Heart left ventricle (tissue), 16 donors: Measurements from ENCODE around the gene CFI. TPM values are rescaled to one million over a fixed set of nuclear protein-coding genes. Genes with fewer than 3 reads are reported as not detected.

Source experiments
- ATAC-seq, 4 donors: fragments of 200-7000 bp; cut with Tn5 transposase; one replicate each; pipeline ENCODE4 v1.9.1; 2020 to 2022; ENCODE audit warnings: moderate library complexity in 4 of 4, mild to moderate bottlenecking in 3 of 4, moderate number of reproducible peaks in 1 of 4
- DNase-seq, 5 donors: peaks; one replicate each; pipeline ENCODE4 v3.0.0-alpha.2; 2020
- H3K27ac ChIP-seq, 12 donors: fragments of 200-600 bp; sonication (generic) in 4 of 12; one replicate each; pipeline versions ENCODE4 v1.5.0 to v1.8.0; 2016 to 2022; ENCODE audit warnings: mild to moderate bottlenecking in 2 of 12
- H3K27me3 ChIP-seq, 9 donors: fragments of 200-600 bp; sonication (generic) in 2 of 9; one replicate each; pipeline versions ENCODE4 v1.5.1 to v1.8.0; 2016 to 2022; ENCODE audit warnings: mild to moderate bottlenecking in 3 of 9
- H3K36me3 ChIP-seq, 9 donors: fragments of 200-600 bp; sonication (generic) in 2 of 9; one replicate each; pipeline versions ENCODE4 v1.5.0 to v1.8.0; 2018 to 2022; ENCODE audit warnings: mild to moderate bottlenecking in 2 of 9
- H3K4me1 ChIP-seq, 12 donors: fragments of 200-600 bp; sonication (generic) in 4 of 12; one replicate each; pipeline versions ENCODE4 v1.5.0 to v1.8.0; 2016 to 2022; ENCODE audit warnings: mild to moderate bottlenecking in 3 of 12
- H3K4me3 ChIP-seq, 12 donors: fragments of 200-600 bp; sonication (generic) in 4 of 12; one replicate each; pipeline versions ENCODE4 v1.5.0 to v1.8.0; 2017 to 2022; ENCODE audit warnings: mild to moderate bottlenecking in 9 of 12, moderate library complexity in 4 of 12
- H3K9me3 ChIP-seq, 12 donors: fragments of 200-600 bp; sonication (generic) in 4 of 12; one replicate each; pipeline versions ENCODE4 v1.5.0 to v1.8.0; 2016 to 2022; ENCODE audit warnings: mild to moderate bottlenecking in 1 of 12
- POLR2A ChIP-seq, 2 donors: fragments of 450-650 bp; IDR thresholded peaks; one replicate each; pipeline ENCODE4 v1.6.1; 2017; ENCODE audit warnings: antibody characterized with exemption in 2 of 2, mild to moderate bottlenecking in 2 of 2, moderate library complexity in 2 of 2
- WGBS, 4 donors: extraction: QIAGEN DNeasy Blood & Tissue Kit in 2 of 4; methylation state at CpG; one replicate each; pipeline versions ENCODE4 v1.1.5 to v1.1.7; 2013 to 2018; 5-methylcytosine and 5-hydroxymethylcytosine counted together
- intact Hi-C, 10 donors: fragments of 100-400 bp; cut with DNase I; formaldehyde crosslinking; loops; one replicate each; pipeline versions ENCODE4 v1.11.1 to v1.14.2; 2022
- polyA plus RNA-seq, 2 donors: library from polyadenylated mRNA; stranded (reverse); fragments of 200-250 nt; gene quantifications; one replicate each; pipeline ENCODE4 v1.2.3, GENCODE V29; 2013
- total RNA-seq, 9 donors: library from RNA; depleted of rRNA in 2 of 9; stranded (reverse); fragments of >200 nt in 2 of 9; fragmentation: NEBNext Ultra II Directional in 3 of 9; extraction: Animal tissue kit (Norgen Biotek cat#: 25700) in 3 of 9; gene quantifications; one replicate each; pipeline versions ENCODE4 v1.1.0 to v1.2.4, GENCODE V29; 2016 to 2023
- TF ChIP-seq, protein P1 (sequence below), 12 donors: fragments of 200-600 bp; sonication (generic) in 4 of 12; IDR thresholded peaks; one replicate each; pipeline versions ENCODE4 v1.5.0 to v1.8.0; 2018 to 2022; ENCODE audit warnings: antibody characterized with exemption in 12 of 12, mild to moderate bottlenecking in 5 of 12
- donor health status: ischemic (EF 13 %, LVEDD 7.1; RV severe dilation, severe dysfunction).
- donor health status: healthy with polysubstance abuse.
- donor health status: DM: no; HTN: yes; CAD: no.
- donor health status: DM: no; HTN: no; CAD: no.
- donor health status: ischemic (EF 25% LVEDD 6.9; RV normal size, moderate dysfunction).
- donor health status: ischemic (EF 25% LVEDD 5.7; RV mildly dilated, moderate dysfunction).
- donor health status: healthy.
- donor health status: DM: yes; HTN: yes; CAD: no.
- donor health status: ischemic (EF 35%, LVEDD 5.7; RV mildly dilated, moderate dysfunction).
- donor health status: nonischemic (EF 11% LVEDD 7.7; RV severe dilation, severe dysfunction).
- donor health status: DM: yes; HTN: yes; CAD: no.
- donor health status: PGD.
- donor health status: ischemic (EF 29% LVEDD 5.4; RV normal size, mild dysfunction).
- donor health status: nonischemic (EF 23%, LVEDD 6.1; RV moderate dilation, normal function).

CFI gene
- total and polyA plus RNA-seq, 11 donors, result 6.2 to 52.0 (median 9.0) TPM

DNA sequence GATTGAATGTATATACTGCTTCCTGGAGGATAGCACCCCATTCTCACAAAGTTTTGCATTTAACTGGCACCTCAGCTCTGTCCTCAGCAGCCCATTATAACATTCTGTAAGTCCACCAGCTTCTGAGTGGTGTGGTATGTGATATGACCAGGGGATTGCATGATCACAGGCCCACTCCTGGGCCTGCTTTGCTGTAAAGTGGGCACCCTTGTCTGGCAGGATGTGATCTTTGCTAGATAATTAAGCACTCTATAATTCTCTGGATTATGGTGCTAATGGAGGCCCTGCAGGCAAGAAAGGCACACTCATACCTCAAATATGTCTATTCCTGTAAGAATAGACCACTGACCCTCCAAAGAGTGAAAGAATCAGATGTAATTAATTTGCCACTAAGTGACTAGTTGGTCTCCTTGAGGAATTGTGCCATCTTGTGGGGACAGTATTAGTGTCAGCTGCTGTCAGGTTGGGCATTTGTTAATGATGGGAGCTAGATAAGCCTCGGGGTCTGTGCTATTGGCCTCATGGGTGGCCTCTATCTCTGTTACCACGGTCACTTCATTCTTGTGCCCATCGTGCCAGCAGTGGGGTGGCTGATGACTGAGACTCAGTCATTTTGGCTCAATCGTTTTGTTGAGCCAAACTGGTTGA is 2.2 kb upstream of the CFI start:
- H3K27ac ChIP-seq, result no peak overlapping the region
- intact Hi-C loops, result loop anchor here in 3 of 10 donors (1.0 to 10.0 kb wide), 3 partner anchors 69 to 382 kb away; partner anchors contain the start of genes CASP6 (in 1 of the 3) and PLA2G12A (in 1 of the 3)
- TF ChIP-seq, protein P1, sequence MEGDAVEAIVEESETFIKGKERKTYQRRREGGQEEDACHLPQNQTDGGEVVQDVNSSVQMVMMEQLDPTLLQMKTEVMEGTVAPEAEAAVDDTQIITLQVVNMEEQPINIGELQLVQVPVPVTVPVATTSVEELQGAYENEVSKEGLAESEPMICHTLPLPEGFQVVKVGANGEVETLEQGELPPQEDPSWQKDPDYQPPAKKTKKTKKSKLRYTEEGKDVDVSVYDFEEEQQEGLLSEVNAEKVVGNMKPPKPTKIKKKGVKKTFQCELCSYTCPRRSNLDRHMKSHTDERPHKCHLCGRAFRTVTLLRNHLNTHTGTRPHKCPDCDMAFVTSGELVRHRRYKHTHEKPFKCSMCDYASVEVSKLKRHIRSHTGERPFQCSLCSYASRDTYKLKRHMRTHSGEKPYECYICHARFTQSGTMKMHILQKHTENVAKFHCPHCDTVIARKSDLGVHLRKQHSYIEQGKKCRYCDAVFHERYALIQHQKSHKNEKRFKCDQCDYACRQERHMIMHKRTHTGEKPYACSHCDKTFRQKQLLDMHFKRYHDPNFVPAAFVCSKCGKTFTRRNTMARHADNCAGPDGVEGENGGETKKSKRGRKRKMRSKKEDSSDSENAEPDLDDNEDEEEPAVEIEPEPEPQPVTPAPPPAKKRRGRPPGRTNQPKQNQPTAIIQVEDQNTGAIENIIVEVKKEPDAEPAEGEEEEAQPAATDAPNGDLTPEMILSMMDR (IDR thresholded peaks at IDR 0.05), result peak in 8 of 12 donors; percentile 17 to 47 (median 36)
- no peak for TF ChIP-seq POLR2A (IDR thresholded peaks at IDR 0.05)
- peaks cover 0 to 7% (median 0%) of the 10 kb centered on the region in 12 donors for H3K4me1 ChIP-seq
- no peaks in the 10 kb centered on the region for H3K36me3 ChIP-seq
- H3K9me3 ChIP-seq, result no peaks in the 10 kb centered on the region
- H3K4me3 ChIP-seq, result no peak overlapping the region
- no peaks in the 10 kb centered on the region for H3K27me3 ChIP-seq
- WGBS, 4 donors, result 24 to 28% (median 28%) methylated on average over 4 of the region's 4 CpGs
- DNase-seq (no peak), ATAC-seq (peak in 1 of 4 donors; percentile 61)

DNA sequence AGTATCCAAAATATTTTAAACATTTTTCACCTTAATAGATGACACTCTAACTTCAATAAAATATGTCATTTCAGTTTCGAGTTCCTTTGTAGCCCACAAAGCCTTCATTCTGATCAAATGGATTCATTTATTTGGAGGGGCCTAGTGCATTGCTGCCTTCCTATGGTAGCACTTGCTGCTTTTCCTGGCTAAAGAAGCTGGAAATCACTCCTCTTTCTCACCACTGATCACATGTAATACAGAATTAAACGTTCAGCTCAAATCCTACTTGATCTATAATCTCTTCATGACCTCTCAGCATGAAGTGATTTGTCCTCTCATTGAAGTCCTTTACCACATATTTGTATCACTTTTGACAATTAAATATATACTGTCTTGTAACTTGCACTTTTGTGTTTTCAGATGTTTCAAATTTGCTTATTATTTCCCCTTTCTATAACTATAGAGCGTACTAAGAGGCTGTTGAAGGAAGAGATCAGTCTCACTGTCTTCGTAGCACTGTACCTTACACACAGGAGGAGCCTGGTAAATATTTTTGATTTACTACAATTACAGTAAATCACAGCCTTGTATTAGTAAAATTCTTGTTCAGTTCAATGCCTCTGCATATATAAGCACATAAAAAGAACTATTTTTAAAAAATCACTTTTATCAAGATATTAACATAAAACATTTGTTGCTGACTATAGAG is 555 bp downstream of the CFI start:
- Histone ChIP-seq H3K27ac (peak overlapping the region in 11 of 12 donors; percentile 10 to 62 (median 52)), H3K36me3 (peaks cover 0 to 3% (median 0%) of the 10 kb centered on the region in 9 donors), H3K4me3 (peak overlapping the region in 11 of 12 donors; percentile 14 to 59 (median 43)), H3K27me3 (no peaks in the 10 kb centered on the region), H3K4me1 (peaks cover 0 to 7% (median 0%) of the 10 kb centered on the region in 12 donors), H3K9me3 (peaks cover 0 to 23% (median 1%) of the 10 kb centered on the region in 12 donors)
- no peak for TF ChIP-seq POLR2A (IDR thresholded peaks at IDR 0.05)
- TF ChIP-seq, protein P1 (IDR thresholded peaks at IDR 0.05), result no peak
- intact Hi-C loops, result loop anchor here in 1 of 10 donors (10.0 kb wide), 1 partner anchor 66 kb away; the partner anchor contains the start of gene PLA2G12A
- no peak for ATAC-seq
- no peak for DNase-seq
- WGBS, 4 donors, result 51 to 62% (median 55%) methylated on average over 4 of the region's 4 CpGs

DNA sequence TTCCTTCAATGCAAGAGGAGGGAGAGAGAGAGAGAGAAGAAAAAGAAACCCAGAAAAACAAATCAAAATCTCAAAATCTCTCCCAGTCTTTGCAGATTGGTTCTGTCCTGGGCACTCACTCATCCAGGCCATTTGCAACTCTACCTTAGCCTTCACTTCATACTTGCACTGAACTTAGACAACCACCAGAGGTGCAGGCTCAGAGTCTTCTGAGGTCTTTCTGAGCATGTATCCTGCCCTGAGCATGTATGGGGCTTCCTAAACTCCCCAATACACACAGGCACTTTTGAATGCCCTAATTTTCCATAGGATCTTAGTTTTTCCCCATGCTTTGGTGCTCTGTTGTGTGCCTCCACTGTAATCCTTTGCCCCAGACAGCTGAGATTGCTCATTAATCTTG is 2.9 kb downstream of the CFI start:
- ATAC-seq (no peak), DNase-seq (no peak)
- H3K4me3 ChIP-seq, result no peak overlapping the region
- peaks cover 0 to 7% (median 0%) of the 10 kb centered on the region in 12 donors for H3K4me1 ChIP-seq
- intact Hi-C loops, result loop anchor here in 1 of 10 donors (10.0 kb wide), 1 partner anchor 54 kb away; no protein-coding TSS in a partner anchor
- peaks cover 0 to 44% (median 8%) of the 10 kb centered on the region in 12 donors for H3K9me3 ChIP-seq
- no peak overlapping the region for H3K27ac ChIP-seq
- TF ChIP-seq, protein P1 (IDR thresholded peaks at IDR 0.05), result no peak
- no peak for TF ChIP-seq POLR2A (IDR thresholded peaks at IDR 0.05)
- peaks cover 0 to 3% (median 0%) of the 10 kb centered on the region in 9 donors for H3K36me3 ChIP-seq
- no peaks in the 10 kb centered on the region for H3K27me3 ChIP-seq

DNA sequence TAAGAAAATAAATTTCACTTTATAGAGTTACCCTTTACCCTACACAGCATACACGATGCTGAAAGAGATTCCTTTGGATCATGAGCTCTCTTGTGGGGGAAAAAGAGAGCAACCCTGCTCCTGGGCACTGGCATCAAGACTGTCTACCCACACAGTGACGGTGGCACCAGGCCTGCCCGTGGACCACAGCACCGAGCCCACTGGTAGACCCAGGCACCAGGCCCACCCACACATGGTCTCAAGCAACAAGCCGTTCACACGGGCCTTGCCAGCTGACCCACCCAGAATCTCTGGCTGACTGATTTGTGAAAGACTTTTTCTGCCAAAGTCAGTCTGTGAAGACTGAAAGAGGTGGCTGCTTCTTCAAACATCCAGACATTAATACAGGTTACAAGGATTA is 6.7 kb downstream of the CFI start:
- DNase-seq, result no peak
- TF ChIP-seq, protein P1 (IDR thresholded peaks at IDR 0.05), result no peak
- TF ChIP-seq POLR2A (IDR thresholded peaks at IDR 0.05), result no peak
- H3K9me3 ChIP-seq, result peaks cover 0 to 55% (median 8%) of the 10 kb centered on the region in 12 donors
- H3K27ac ChIP-seq, result no peak overlapping the region
- intact Hi-C loops, result loop anchor here in 1 of 10 donors (10.0 kb wide), 1 partner anchor 50 kb away; no protein-coding TSS in a partner anchor
- peaks cover 0 to 3% (median 0%) of the 10 kb centered on the region in 9 donors for H3K36me3 ChIP-seq
- no peak overlapping the region for H3K4me3 ChIP-seq
- no peak for ATAC-seq
- H3K4me1 ChIP-seq, result no peaks in the 10 kb centered on the region
- WGBS, 4 donors, result 81 to 92% (median 91%) methylated on average over 6 of the region's 6 CpGs
- no peaks in the 10 kb centered on the region for H3K27me3 ChIP-seq
